GM21390 (cell line): ENCODE results near the gene SEMA3G.

Source experiments
- ATAC-seq: cut with Tn5 transposase; IDR thresholded peaks from one replicate; pipeline ENCODE4 v1.9.1; 2021; ENCODE audit not compliant: unreplicated experiment

SEMA3G gene

GRCh38 chr3:52423173-52423572 is 21.7 kb downstream of the SEMA3G start:
- no peak for ATAC-seq

DNA sequence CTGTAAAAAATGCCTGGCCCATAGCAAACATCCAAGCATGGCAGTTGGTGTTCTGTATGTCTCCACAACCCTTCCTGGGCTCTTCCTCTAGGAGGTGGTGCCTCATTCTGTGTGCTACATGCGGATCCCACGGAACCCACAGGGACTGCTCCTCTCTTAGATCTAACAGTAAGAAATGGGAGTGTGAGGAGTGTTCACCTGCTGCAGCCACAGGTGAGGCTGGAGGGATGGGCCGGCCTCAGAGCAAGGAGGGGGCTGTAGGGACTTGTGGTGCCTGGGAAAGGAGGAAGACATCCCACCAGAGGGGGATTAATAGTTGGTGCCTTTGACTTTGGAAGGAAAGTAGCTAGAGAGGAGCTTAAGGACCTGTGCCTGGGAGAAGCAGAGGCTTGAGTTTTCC is 22.2 kb downstream of the SEMA3G start:
- ATAC-seq: no peak

DNA sequence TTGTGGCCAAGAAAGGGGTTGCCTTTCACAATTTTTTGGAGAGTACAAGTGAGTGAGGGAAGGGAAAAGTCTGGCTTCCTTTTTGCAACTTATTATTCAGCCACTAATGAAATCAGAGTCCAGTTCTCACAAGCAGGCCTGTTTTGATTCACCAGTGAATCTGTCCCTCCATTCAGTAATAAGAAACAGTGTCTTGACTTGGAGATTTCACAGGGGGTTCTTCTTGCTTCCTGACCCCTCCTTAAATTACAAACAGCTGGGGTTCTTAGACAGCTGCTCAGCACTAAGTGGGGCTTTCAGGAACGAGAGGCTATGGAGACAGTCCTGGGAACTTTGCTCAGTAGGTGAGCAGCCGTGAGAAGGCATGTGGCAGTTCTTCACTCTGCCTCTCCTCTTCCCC is 24.5 kb downstream of the SEMA3G start:
- ATAC-seq: no peak

GRCh38 chr3:52415800-52416199 is 29.1 kb downstream of the SEMA3G start:
- ATAC-seq: no peak

DNA sequence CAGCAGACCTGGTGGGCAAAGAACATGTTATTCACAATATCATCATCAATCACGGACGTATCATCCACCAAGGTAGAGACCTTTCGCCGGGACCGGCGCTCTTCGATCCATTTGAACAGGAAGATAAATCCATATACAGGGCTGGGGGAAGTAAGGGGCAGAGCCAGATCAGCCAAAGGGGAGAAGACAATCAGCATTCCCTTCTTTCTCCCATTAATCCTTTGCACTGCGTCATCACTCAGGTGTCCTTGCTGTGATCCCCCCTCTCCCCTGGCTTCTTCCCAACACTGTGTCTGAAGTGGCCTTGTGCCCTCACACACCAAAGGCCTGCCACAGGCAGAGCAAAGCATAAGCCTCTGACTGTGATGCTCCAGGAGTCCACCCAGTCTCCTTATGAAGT is 36.4 kb downstream of the SEMA3G start:
- no peak for ATAC-seq

DNA sequence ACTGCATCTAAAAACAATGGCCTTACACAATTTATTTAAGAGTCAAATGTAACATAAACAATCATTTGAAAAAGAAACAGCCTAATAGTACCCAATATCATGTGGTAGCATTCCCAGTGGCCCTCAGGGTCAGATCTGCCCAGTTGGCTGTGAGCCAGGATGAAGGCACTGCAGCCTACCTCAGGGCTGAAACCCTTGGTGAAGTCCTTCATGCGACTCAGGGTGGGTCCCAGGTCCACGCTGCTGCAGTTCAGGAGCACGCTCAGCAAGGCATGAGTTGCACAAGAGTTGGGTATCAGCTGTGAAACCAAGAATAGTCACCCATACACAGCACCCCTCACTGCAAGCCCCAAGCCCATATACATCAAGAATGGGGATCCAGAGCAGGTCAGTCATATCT is 37.1 kb downstream of the SEMA3G start:
- no peak for ATAC-seq

- ATAC-seq: no peak
Measured at GRCh38 chr3:52406791-52407510, 38.0 kb downstream of the SEMA3G start.

DNA sequence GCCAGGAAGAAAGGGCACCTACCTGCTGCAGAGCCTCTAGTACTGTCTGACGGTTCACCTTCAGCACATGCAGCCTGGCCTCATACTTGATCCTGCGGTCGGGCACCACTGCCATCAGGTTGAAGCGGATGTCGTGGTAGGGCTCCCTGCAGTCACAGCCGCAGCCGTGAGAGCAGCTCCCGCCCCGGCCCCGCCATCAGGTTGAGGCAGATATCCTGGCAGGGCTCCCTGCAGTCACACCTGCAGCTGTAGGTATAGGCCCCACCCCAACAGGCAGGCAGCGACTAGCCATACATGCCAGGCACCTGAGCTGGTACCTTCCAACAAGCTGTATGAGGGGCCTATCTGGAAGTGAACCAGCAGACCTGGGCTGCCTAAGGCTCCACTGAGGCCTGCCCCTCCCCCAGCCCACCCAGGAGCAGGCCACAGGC is 38.7 kb downstream of the SEMA3G start:
- no peak for ATAC-seq

DNA sequence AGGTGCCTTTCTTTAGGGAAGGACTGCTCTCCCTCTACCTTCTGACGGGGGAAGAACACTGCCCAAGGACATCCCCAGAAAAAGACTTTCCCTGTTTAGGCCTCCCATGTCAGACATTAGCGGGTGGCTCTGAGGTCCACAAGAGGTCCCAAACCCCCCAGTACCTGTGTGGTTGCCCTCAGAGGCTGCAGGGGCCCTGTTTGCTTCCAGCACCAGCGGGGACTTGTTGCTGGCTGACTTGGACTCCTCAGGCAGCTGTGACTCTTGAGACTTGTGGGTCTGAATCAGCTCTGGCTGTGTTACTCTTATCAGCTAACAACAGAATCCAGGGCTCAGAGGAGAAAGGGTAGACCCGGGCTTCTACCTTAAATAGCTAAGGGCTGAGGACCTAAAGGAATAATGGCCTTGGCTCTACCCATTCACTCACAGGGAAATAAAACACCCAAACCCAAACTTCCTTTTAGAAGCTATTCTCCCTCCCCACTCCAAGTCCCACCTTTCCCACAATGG is 39.2 kb downstream of the SEMA3G start:
- no peak for ATAC-seq

- ATAC-seq: no peak
Measured at GRCh38 chr3:52405066-52405465, 39.8 kb downstream of the SEMA3G start.

DNA sequence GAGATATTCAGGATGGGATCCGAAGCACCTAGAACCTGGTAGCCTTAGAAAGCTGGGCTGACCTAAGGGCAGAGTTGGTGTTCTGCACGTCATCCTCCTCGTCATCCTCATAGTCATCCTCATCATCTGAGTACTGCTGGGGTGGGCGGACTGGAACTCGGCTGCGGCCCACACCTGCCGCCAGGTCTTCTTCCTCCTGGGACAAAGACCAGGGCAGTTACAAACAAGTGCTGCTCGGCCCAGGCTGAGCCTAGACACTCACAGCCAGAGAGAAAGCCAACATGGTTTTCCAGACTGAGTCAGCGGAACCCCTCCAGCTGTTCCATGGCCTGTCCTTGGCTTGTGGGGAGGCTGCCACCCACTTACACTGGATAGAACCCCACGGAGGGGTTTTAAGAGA is 40.5 kb downstream of the SEMA3G start:
- no peak for ATAC-seq

DNA sequence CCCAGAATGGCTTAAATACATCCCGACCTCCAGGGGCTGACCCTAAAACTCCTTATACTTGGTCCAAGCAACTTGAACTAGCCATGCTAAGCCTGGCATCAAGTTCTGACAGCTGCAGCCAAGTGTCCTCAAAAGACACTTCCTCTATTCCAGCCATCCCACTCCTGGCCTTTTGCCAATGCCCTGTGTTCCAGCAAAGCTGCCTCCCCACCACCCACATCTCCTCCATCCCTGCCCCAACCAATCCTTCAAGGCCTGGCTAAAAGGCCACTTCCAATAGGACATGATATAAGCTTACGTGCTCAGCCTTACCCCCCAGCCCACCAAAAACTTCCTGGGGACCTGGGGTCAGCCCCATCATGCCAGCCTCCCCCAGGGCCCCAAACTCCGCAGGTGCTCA is 40.9 kb downstream of the SEMA3G start:
- ATAC-seq: no peak

GRCh38 chr3:52403271-52403841 is 41.5 kb downstream of the SEMA3G start:
- no peak for ATAC-seq

DNA sequence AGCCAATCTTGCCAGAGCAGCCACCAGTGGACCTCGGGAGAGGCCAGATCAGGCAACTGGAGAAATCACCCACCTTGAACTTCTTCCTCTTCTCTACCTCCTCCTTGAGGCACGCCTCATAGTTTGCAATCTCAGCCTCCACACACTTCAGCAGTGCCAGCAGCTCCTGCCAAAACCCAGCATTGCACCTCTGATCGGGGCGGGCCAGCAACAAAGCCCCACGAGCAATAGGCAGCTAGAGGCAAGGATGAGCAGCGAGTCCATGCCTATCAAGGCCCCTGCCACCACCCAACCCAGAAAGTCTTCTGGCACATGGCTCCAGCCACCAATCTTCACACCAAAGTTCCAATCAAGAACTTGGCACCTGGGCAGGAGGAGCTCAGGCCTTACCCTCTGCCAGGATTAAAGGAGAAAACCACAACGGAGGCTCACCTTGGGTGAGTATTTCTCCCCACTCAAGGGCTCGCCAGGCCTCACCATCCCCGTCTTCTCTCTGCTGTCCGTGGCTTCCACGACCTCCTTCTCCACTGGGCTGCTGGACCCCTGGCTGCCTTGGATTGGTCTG is 42.1 kb downstream of the SEMA3G start:
- no peak for ATAC-seq

GRCh38 chr3:52402101-52402521 is 42.8 kb downstream of the SEMA3G start:
- no peak for ATAC-seq

- no peak for ATAC-seq
Measured at GRCh38 chr3:52401551-52401950, 43.4 kb downstream of the SEMA3G start.

- no peak for ATAC-seq
Measured at GRCh38 chr3:52401021-52401420, 43.9 kb downstream of the SEMA3G start.

- ATAC-seq: no peak
Measured at GRCh38 chr3:52400275-52400793, 44.6 kb downstream of the SEMA3G start.

DNA sequence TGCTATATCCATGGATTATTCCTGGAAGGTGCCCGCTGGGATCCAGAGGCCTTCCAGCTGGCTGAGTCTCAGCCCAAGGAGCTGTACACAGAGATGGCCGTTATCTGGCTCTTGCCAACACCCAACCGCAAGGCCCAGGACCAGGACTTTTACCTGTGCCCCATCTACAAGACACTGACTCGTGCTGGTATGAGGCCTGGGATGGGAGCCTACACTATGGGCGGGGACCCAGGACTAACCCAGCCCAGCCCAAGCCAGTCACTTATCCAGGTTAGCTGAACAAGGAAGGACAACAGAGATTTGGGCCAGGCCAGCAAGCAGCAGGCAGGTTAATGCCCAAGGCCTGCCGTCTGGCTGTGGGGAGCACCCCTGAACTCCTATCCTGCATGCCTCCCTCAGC is 45.3 kb downstream of the SEMA3G start:
- no peak for ATAC-seq

DNA sequence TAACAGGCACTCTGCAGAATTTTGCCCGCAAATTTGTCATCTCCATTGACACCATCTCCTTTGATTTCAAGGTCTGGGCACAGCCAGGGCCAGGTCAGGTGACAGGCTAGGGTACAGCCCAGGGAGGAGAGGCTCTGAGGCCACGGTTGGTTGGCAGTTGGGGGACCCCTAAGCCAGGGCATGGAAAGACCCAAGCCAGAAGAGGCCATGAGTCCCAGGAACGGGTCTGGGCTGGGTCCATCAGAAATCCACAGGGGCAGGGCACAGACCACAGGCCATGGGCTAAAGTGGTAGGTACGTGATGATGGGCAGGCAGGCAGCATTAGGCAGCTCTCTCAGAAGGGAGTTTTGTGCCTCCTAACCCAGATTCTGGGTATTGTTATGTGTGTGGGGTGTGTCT is 45.8 kb downstream of the SEMA3G start:
- ATAC-seq: no peak

DNA sequence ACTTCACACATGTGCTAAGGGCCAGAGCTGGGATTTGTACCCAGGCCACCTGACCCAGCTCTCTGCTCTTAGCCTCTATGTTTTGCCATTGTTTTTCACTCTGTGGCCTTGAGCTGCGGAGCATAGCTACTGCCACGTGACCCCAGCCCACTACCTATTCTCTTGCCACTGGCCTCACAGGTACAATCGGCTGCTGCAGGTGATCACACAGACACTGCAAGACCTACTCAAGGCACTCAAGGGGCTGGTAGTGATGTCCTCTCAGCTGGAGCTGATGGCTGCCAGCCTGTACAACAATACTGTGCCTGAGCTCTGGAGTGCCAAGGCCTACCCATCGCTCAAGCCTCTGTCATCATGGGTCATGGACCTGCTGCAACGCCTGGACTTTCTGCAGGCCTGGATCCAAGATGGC is 46.2 kb downstream of the SEMA3G start:
- no peak for ATAC-seq
